Osteocyte (in vitro differentiated cells): ENCODE results near the gene VSX2. TPM values are rescaled to one million over a fixed set of nuclear protein-coding genes. Genes with fewer than 3 reads are reported as not detected.

Source experiments
- DNase-seq: peaks from one replicate; pipeline ENCODE4 v3.0.0; 2021; ENCODE audit warnings: mixed read lengths; ENCODE audit not compliant: unreplicated experiment; ENCODE audit errors: extremely low spot score
- H3K27ac Mint-ChIP-seq: one replicate; pipeline ENCODE4 v1.8.0; 2021; ENCODE audit warnings: mild to moderate bottlenecking, mixed read lengths; ENCODE audit not compliant: unreplicated experiment
- H3K27me3 Mint-ChIP-seq: one replicate; pipeline ENCODE4 v1.8.0; 2021; ENCODE audit warnings: mixed read lengths; ENCODE audit not compliant: unreplicated experiment
- H3K36me3 Mint-ChIP-seq: one replicate; pipeline ENCODE4 v1.8.0; 2021; ENCODE audit warnings: mixed read lengths; ENCODE audit not compliant: unreplicated experiment
- H3K4me1 Mint-ChIP-seq: one replicate; pipeline ENCODE4 v1.8.0; 2021; ENCODE audit warnings: mixed read lengths; ENCODE audit not compliant: unreplicated experiment
- H3K4me3 Mint-ChIP-seq: one replicate; pipeline ENCODE4 v1.8.0; 2021; ENCODE audit warnings: mild to moderate bottlenecking, moderate library complexity, mixed read lengths; ENCODE audit not compliant: unreplicated experiment
- H3K9me3 Mint-ChIP-seq: one replicate; pipeline ENCODE4 v1.8.0; 2021; ENCODE audit warnings: mixed read lengths; ENCODE audit not compliant: unreplicated experiment
- total RNA-seq: library from RNA; stranded (reverse); gene quantifications from 2 replicates; pipeline ENCODE4 v1.2.1, GENCODE V29; 2021
- TF ChIP-seq, protein P1 (sequence below): fragments of 200-600 bp; sonication (generic); IDR thresholded peaks from 2 replicates; pipeline ENCODE4 v1.5.0; 2021; ENCODE audit warnings: antibody characterized with exemption, mild to moderate bottlenecking, moderate library complexity

Gene VSX2
- total RNA-seq, 1 donor from 2014 or later, result not detected

DNA sequence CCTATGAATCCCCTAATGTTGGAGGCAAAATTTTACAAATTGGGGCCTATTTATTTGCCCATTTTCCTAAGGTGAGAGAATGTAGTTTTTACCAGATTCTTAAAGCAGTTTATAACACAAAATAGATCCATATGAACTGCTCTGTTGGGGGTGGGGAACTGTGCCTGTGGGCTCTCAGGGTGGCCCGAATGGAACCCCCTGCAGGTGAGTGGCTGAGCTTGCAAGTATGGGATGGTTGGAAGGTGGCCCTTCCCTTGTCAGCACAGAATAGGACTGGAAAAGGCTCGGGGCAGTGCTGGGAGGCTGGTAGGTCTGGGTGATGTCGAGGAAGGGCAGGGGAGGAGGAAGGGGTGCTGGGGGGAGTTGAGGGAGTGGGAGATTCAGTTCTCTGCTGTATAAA is 4.9 kb downstream of the VSX2 start:
- H3K27ac Mint-ChIP-seq, result no peak overlapping the region
- DNase-seq, result no peak
- no peaks in the 10 kb centered on the region for H3K36me3 Mint-ChIP-seq
- no peaks in the 10 kb centered on the region for H3K9me3 Mint-ChIP-seq
- H3K4me3 Mint-ChIP-seq, result no peak overlapping the region
- TF ChIP-seq, protein P1, sequence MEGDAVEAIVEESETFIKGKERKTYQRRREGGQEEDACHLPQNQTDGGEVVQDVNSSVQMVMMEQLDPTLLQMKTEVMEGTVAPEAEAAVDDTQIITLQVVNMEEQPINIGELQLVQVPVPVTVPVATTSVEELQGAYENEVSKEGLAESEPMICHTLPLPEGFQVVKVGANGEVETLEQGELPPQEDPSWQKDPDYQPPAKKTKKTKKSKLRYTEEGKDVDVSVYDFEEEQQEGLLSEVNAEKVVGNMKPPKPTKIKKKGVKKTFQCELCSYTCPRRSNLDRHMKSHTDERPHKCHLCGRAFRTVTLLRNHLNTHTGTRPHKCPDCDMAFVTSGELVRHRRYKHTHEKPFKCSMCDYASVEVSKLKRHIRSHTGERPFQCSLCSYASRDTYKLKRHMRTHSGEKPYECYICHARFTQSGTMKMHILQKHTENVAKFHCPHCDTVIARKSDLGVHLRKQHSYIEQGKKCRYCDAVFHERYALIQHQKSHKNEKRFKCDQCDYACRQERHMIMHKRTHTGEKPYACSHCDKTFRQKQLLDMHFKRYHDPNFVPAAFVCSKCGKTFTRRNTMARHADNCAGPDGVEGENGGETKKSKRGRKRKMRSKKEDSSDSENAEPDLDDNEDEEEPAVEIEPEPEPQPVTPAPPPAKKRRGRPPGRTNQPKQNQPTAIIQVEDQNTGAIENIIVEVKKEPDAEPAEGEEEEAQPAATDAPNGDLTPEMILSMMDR, result no peak
- H3K27me3 Mint-ChIP-seq, result peaks cover 89% of the 10 kb centered on the region
- H3K4me1 Mint-ChIP-seq, result peaks cover 17% of the 10 kb centered on the region

GRCh38 chr14:74245292-74245691 is 6.0 kb downstream of the VSX2 start:
- Mint-ChIP-seq H3K27ac (no peak overlapping the region), H3K4me3 (no peak overlapping the region), H3K4me1 (peaks cover 15% of the 10 kb centered on the region), H3K36me3 (no peaks in the 10 kb centered on the region), H3K9me3 (no peaks in the 10 kb centered on the region), H3K27me3 (peaks cover 94% of the 10 kb centered on the region)
- DNase-seq, result no peak
- TF ChIP-seq, protein P1, result no peak

DNA sequence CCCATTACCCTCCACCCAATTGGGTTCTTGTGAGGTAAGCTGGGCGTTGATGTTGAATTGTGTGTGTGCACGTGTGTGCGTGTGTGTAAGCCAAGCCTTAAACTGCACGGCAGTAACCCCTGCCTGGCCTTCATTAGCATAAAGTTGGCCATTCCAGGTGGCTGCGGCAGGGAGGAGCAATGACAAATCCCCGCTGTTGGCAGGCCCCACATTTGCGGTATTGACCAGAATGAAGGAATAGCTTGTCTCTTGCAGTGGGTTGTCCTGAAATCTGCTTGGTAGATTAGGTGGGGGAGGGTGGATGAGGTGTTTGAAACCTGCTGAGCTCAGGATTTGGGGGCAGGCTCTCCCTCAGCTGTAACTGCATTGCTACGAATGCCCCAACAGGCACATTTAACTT is 7.3 kb downstream of the VSX2 start:
- H3K27ac Mint-ChIP-seq, result no peak overlapping the region

GRCh38 chr14:74248017-74248416 is 8.8 kb downstream of the VSX2 start:
- TF ChIP-seq, protein P1, result no peak
- H3K27ac Mint-ChIP-seq, result no peak overlapping the region
- no peak for DNase-seq
- no peaks in the 10 kb centered on the region for H3K36me3 Mint-ChIP-seq
- H3K27me3 Mint-ChIP-seq, result peaks cover 76% of the 10 kb centered on the region
- peaks cover 6% of the 10 kb centered on the region for H3K4me1 Mint-ChIP-seq
- no peak overlapping the region for H3K4me3 Mint-ChIP-seq
- H3K9me3 Mint-ChIP-seq, result no peaks in the 10 kb centered on the region

More for the DNA sequence above, 7.3 kb downstream of the VSX2 start:
- Mint-ChIP-seq H3K4me1 (peaks cover 7% of the 10 kb centered on the region), H3K36me3 (no peaks in the 10 kb centered on the region), H3K27me3 (peaks cover 85% of the 10 kb centered on the region), H3K9me3 (no peaks in the 10 kb centered on the region), H3K4me3 (no peak overlapping the region)
- no peak for DNase-seq
- TF ChIP-seq, protein P1, result no peak

- no peak for DNase-seq
- Mint-ChIP-seq H3K4me3 (no peak overlapping the region), H3K27me3 (peaks cover 66% of the 10 kb centered on the region), H3K27ac (no peak overlapping the region), H3K4me1 (peaks cover 6% of the 10 kb centered on the region), H3K9me3 (no peaks in the 10 kb centered on the region), H3K36me3 (no peaks in the 10 kb centered on the region)
- TF ChIP-seq, protein P1, result no peak
Observed at GRCh38 chr14:74249433-74250375, 10.5 kb downstream of the VSX2 start.
